GM18868 (cell line): ENCODE results near the gene DMC1.
"Not testable (repeated sequence)": the region's sequence is repeated elsewhere in the genome, so short reads cannot be mapped to it uniquely, and the experiment has no call there.

Source experiments
- ATAC-seq: cut with Tn5 transposase; IDR thresholded peaks from one replicate; pipeline ENCODE4 v1.9.1; 2021; ENCODE audit warnings: mild to moderate bottlenecking, moderate library complexity; ENCODE audit not compliant: unreplicated experiment

Gene DMC1

GRCh38 chr22:38569972-38570778 is at the start of gene DMC1:
Gene DMC1 (minus strand): TSS chr22:38570183. CDS start chr22:38568256, 1,927 bp downstream.
- peak; percentile 69 for ATAC-seq

- no peak for ATAC-seq
Measured at GRCh38 chr22:38618682-38619081, 48.7 kb upstream of the DMC1 start.

- no peak for ATAC-seq
Measured at GRCh38 chr22:38618258-38618657, 48.3 kb upstream of the DMC1 start.

GRCh38 chr22:38615064-38615405 is 45.1 kb upstream of the DMC1 start:
- not testable (repeated sequence) for ATAC-seq

GRCh38 chr22:38614332-38615063 is 44.5 kb upstream of the DMC1 start:
- ATAC-seq, result no peak

- ATAC-seq, result no peak
Measured at GRCh38 chr22:38613588-38613987, 43.6 kb upstream of the DMC1 start.

- ATAC-seq, result no peak
Measured at GRCh38 chr22:38612217-38613006, 42.4 kb upstream of the DMC1 start.

- no peak for ATAC-seq
Measured at GRCh38 chr22:38611559-38611958, 41.6 kb upstream of the DMC1 start.

- ATAC-seq, result no peak
Measured at GRCh38 chr22:38610234-38610633, 40.3 kb upstream of the DMC1 start.

GRCh38 chr22:38608992-38609750 is 39.2 kb upstream of the DMC1 start:
- ATAC-seq, result no peak

- ATAC-seq, result no peak
Measured at GRCh38 chr22:38607680-38608079, 37.7 kb upstream of the DMC1 start.

- no peak for ATAC-seq
Measured at GRCh38 chr22:38602166-38602565, 32.2 kb upstream of the DMC1 start.

GRCh38 chr22:38601221-38601764 is 31.3 kb upstream of the DMC1 start:
- no peak for ATAC-seq

GRCh38 chr22:38599466-38599865 is 29.5 kb upstream of the DMC1 start:
- ATAC-seq, result no peak

GRCh38 chr22:38582923-38583322 is 12.9 kb upstream of the DMC1 start:
- ATAC-seq, result not testable (repeated sequence)

- ATAC-seq, result no peak
Measured at GRCh38 chr22:38578505-38578904, 8.5 kb upstream of the DMC1 start.

- no peak for ATAC-seq
Measured at GRCh38 chr22:38572065-38572464, 2.1 kb upstream of the DMC1 start.

GRCh38 chr22:38570779-38571364 is 889 bp upstream of the DMC1 start:
- ATAC-seq, result no peak

GRCh38 chr22:38569181-38569971 is 607 bp downstream of the DMC1 start:
- no peak for ATAC-seq
